ENCODE results near the gene HABP4. TPM values are rescaled to one million over a fixed set of nuclear protein-coding genes. Genes with fewer than 3 reads are reported as not detected.
A peak's percentile ranks its signal among the peaks of the same experiment; 100 is the strongest.

HABP4 gene
- total RNA-seq, 1 donor = 14.1 TPM

DNA sequence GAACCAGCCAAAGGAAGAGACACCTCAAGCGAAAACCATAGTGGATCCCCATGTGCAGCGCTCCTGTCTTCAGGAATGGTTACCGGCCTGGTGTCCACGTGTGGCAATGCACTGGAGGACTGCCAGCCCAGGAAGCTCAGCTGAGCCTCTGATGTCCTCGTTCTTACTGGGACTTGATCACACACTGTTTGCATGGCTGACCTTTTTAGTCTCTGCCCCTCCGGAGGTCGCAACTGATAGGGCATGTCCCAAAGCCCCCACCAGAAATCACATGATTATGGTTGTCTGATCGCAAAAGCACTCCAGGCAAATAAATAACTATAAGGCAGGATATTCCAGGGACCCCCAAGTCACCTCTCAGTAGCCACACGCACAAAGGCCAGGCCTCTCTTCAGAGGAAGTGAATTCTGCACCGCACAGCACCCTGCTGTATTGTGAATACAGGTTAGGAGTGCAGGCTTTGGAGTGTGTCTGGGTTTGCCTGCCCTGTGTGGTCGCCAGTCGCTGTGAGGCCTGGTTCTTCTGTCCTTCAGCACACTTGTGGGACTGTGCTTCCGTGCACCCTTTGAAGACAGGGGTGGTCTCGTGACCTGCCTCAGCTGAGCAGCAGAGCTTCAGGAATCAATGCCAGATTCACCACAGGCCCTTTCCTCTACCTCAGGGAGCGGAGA, 13.4 kb upstream of the HABP4 start:
- H3K27ac ChIP-seq (ENCODE audit: low read depth, low read length) = no peak overlapping the region
- no peaks in the 10 kb centered on the region for H3K36me3 ChIP-seq (ENCODE audit: insufficient read depth, low read length)
- no peak overlapping the region for H3K4me2 ChIP-seq (ENCODE audit: insufficient read depth, low read length)
- H4K20me1 ChIP-seq (ENCODE audit: insufficient read depth, low read length) = no peaks in the 10 kb centered on the region
- no peaks in the 10 kb centered on the region for H3K79me2 ChIP-seq (ENCODE audit: insufficient read depth, low read length)
- TF ChIP-seq, protein P1, sequence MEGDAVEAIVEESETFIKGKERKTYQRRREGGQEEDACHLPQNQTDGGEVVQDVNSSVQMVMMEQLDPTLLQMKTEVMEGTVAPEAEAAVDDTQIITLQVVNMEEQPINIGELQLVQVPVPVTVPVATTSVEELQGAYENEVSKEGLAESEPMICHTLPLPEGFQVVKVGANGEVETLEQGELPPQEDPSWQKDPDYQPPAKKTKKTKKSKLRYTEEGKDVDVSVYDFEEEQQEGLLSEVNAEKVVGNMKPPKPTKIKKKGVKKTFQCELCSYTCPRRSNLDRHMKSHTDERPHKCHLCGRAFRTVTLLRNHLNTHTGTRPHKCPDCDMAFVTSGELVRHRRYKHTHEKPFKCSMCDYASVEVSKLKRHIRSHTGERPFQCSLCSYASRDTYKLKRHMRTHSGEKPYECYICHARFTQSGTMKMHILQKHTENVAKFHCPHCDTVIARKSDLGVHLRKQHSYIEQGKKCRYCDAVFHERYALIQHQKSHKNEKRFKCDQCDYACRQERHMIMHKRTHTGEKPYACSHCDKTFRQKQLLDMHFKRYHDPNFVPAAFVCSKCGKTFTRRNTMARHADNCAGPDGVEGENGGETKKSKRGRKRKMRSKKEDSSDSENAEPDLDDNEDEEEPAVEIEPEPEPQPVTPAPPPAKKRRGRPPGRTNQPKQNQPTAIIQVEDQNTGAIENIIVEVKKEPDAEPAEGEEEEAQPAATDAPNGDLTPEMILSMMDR (IDR thresholded peaks at IDR 0.05; ENCODE audit: extremely low read depth, low read depth, low read length) = no peak
- no peaks in the 10 kb centered on the region for H3K9me3 ChIP-seq (ENCODE audit: low read depth, low read length)
- DNase-seq (ENCODE audit: insufficient read length, low spot score, missing footprints) = no peak
- H3K4me1 ChIP-seq (ENCODE audit: insufficient read depth, low read length) = no peaks in the 10 kb centered on the region
- H3K27me3 ChIP-seq (ENCODE audit: insufficient read depth, low read length) = no peaks in the 10 kb centered on the region
- no peak overlapping the region for H2AFZ ChIP-seq (ENCODE audit: low read length)
- H3K4me3 ChIP-seq (ENCODE audit: insufficient read depth, low read length) = no peak overlapping the region

DNA sequence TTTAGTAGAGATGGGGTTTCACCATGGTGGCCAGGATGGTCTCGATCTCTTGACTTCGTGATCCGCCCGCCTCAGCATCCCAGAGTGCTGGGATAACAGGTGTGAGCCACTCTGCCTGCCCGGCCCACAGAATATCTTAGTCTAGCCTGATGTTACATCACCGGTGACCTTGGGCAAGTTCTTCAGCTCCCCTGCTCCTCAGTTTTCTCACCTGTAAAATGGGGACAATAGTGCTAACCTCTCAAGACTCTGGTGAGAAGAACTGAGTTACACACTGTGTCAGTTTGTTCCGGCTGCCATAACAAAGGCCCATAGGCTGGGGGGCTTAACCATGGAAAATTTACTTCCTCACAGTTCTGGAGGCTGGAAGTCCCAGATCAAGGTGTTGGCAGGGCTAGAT, 12.5 kb upstream of the HABP4 start:
- H3K9me3 ChIP-seq (ENCODE audit: low read depth, low read length) = no peaks in the 10 kb centered on the region

DNA sequence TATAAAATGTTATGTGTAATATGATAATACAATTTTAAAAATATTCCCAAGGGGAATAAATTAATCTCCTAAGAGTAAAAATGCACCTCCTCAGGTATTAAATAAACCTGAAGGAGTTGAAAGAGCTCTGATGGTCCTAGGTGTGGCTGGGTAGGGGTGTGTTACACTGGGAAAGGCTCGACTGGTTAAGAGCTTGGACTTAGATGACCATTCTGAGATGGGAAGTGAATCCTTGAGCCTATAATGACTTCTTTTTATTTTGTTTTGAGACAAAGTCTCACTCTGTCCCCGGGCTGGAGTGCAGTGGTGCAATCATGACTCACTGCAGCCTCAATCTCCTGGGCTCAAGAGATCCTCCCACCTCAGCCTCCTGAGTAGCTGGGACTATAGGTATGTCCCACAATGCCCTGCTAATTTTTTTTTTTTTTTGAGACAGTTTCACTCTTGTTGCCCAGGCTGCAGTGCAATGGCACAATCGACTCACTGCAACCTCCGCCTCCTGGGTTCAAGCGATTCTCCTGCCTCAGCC, 9.2 kb upstream of the HABP4 start:
- Histone ChIP-seq H3K4me1 (ENCODE audit: insufficient read depth, low read length) (no peaks in the 10 kb centered on the region), H2AFZ (ENCODE audit: low read length) (no peak overlapping the region), H4K20me1 (ENCODE audit: insufficient read depth, low read length) (no peaks in the 10 kb centered on the region), H3K27me3 (ENCODE audit: insufficient read depth, low read length) (no peaks in the 10 kb centered on the region), H3K36me3 (ENCODE audit: insufficient read depth, low read length) (no peaks in the 10 kb centered on the region), H3K4me2 (ENCODE audit: insufficient read depth, low read length) (no peak overlapping the region), H3K79me2 (ENCODE audit: insufficient read depth, low read length) (no peaks in the 10 kb centered on the region), H3K27ac (ENCODE audit: low read depth, low read length) (no peak overlapping the region), H3K4me3 (ENCODE audit: insufficient read depth, low read length) (no peak overlapping the region), H3K9me3 (ENCODE audit: low read depth, low read length) (no peaks in the 10 kb centered on the region)
- TF ChIP-seq, protein P1 (IDR thresholded peaks at IDR 0.05; ENCODE audit: extremely low read depth, low read depth, low read length) = no peak
- DNase-seq (ENCODE audit: insufficient read length, low spot score, missing footprints) = no peak

More for the DNA sequence above, 12.5 kb upstream of the HABP4 start:
- no peak for DNase-seq (ENCODE audit: insufficient read length, low spot score, missing footprints)
- H3K4me3 ChIP-seq (ENCODE audit: insufficient read depth, low read length) = no peak overlapping the region
- no peaks in the 10 kb centered on the region for H3K4me1 ChIP-seq (ENCODE audit: insufficient read depth, low read length)
- H3K27ac ChIP-seq (ENCODE audit: low read depth, low read length) = no peak overlapping the region
- no peaks in the 10 kb centered on the region for H4K20me1 ChIP-seq (ENCODE audit: insufficient read depth, low read length)
- no peaks in the 10 kb centered on the region for H3K36me3 ChIP-seq (ENCODE audit: insufficient read depth, low read length)
- H3K79me2 ChIP-seq (ENCODE audit: insufficient read depth, low read length) = no peaks in the 10 kb centered on the region
- H3K27me3 ChIP-seq (ENCODE audit: insufficient read depth, low read length) = no peaks in the 10 kb centered on the region
- TF ChIP-seq, protein P1 (IDR thresholded peaks at IDR 0.05; ENCODE audit: extremely low read depth, low read depth, low read length) = no peak
- no peak overlapping the region for H3K4me2 ChIP-seq (ENCODE audit: insufficient read depth, low read length)
- no peak overlapping the region for H2AFZ ChIP-seq (ENCODE audit: low read length)

DNA sequence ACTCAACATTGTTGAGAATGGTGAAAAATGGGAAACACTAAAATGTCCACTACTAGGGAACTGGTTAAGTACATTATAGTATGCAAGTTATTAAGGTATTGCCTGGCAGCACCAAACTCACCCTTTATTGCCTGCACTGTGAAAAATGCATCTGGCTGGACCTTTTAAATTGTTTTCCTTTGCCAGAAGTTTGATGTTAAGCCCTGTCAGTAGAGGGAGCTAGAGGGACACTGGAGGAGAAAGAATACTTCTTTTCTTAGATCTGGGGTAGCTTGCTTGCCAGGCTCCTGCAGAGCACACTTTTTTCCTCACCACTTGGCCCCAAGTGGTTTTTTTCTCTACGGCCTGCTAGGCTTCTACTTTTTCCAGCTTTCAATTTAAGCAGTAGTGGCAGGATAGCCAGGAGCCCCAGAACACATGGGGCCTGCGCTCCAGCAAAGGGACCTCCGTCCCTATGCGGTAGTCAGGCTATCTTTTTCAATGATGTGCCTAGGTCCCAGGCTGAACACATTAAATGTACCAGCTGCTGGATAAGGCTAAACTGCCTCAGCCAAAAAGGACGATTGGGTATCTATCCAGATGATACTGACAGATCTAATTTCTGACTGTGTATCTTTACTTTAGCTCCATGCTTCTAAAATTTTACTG, 8.0 kb upstream of the HABP4 start:
- Histone ChIP-seq H2AFZ (ENCODE audit: low read length) (no peak overlapping the region), H4K20me1 (ENCODE audit: insufficient read depth, low read length) (no peaks in the 10 kb centered on the region), H3K27ac (ENCODE audit: low read depth, low read length) (no peak overlapping the region), H3K27me3 (ENCODE audit: insufficient read depth, low read length) (no peaks in the 10 kb centered on the region), H3K79me2 (ENCODE audit: insufficient read depth, low read length) (no peaks in the 10 kb centered on the region), H3K9me3 (ENCODE audit: low read depth, low read length) (no peaks in the 10 kb centered on the region), H3K36me3 (ENCODE audit: insufficient read depth, low read length) (no peaks in the 10 kb centered on the region), H3K4me3 (ENCODE audit: insufficient read depth, low read length) (no peak overlapping the region), H3K4me2 (ENCODE audit: insufficient read depth, low read length) (no peak overlapping the region), H3K4me1 (ENCODE audit: insufficient read depth, low read length) (no peaks in the 10 kb centered on the region)
- TF ChIP-seq, protein P1 (IDR thresholded peaks at IDR 0.05; ENCODE audit: extremely low read depth, low read depth, low read length) = peak; percentile 41
- peak; percentile 37 for DNase-seq (ENCODE audit: insufficient read length, low spot score, missing footprints)
